Right lobe of liver (tissue), 4 donors: ENCODE results near the gene MAGEA3.

Experiments
- POLR2A ChIP-seq: fragments of 450-650 bp; IDR thresholded peaks from one replicate; pipeline ENCODE4 v1.6.1; 2017; ENCODE audit warnings: antibody characterized with exemption, mild to moderate bottlenecking
- TF ChIP-seq, protein P1 (sequence below), 4 donors: fragments of 200-600 bp in 3 of 4; fragments of 450-650 bp in 1 of 4; IDR thresholded peaks; one replicate each; pipeline versions ENCODE4 v1.5.1 to v1.8.0; 2016 to 2022; ENCODE audit warnings: antibody characterized with exemption in 4 of 4, mild to moderate bottlenecking in 2 of 4
- donor health status: DM: no; HTN: no; CAD: no.
- donor health status: DM: no; HTN: no; CAD: no.
- donor health status: DM: no; HTN: yes; CAD: no.

DNA sequence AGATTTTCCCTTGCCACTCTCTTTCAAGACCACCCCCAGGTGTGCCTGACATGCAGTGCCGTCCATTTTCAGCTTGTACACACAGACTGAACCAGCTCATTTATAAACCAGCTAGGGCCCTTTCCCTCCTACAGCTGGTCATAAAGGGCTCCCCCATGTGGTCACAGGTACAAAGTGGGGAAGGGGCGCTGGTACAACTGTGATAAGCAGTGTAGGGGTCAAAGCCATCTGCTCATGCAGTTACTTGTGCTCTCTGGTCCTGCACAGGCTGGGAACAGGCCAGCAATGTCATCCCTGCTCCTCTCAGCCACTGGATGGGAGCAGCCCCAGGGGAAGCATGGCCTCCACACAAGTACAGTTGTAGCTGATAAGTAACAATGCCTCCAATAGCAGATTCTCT, 40.3 kb upstream of the MAGEA3 start:
- TF ChIP-seq, protein P1, sequence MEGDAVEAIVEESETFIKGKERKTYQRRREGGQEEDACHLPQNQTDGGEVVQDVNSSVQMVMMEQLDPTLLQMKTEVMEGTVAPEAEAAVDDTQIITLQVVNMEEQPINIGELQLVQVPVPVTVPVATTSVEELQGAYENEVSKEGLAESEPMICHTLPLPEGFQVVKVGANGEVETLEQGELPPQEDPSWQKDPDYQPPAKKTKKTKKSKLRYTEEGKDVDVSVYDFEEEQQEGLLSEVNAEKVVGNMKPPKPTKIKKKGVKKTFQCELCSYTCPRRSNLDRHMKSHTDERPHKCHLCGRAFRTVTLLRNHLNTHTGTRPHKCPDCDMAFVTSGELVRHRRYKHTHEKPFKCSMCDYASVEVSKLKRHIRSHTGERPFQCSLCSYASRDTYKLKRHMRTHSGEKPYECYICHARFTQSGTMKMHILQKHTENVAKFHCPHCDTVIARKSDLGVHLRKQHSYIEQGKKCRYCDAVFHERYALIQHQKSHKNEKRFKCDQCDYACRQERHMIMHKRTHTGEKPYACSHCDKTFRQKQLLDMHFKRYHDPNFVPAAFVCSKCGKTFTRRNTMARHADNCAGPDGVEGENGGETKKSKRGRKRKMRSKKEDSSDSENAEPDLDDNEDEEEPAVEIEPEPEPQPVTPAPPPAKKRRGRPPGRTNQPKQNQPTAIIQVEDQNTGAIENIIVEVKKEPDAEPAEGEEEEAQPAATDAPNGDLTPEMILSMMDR (IDR thresholded peaks at IDR 0.05) = no peak
- no peak for TF ChIP-seq POLR2A
